HEK293T (cell line): ENCODE data around the gene TAAR2.

Source experiments
- CTCF ChIA-PET: fragments of 350-600 bp; formaldehyde crosslinking; extraction: SDS; loops from one replicate; lab custom pipeline; 2021; ENCODE audit warnings: antibody characterized with exemption, inconsistent platforms; lab: Yijun Ruan, JAX
- POLR2A ChIA-PET: fragments of 350-600 bp; formaldehyde crosslinking; extraction: SDS; loops from one replicate; lab custom pipeline; 2020; ENCODE audit warnings: antibody characterized with exemption, inconsistent platforms; lab: Yijun Ruan, JAX
- DNase-seq: peaks from one replicate; pipeline ENCODE4 v3.0.0; 2012; ENCODE audit warnings: mixed read lengths; ENCODE audit errors: extremely low spot score
- ARNT ChIP-seq: fragments of 450-650 bp; IDR thresholded peaks from 2 replicates; pipeline ENCODE4 v1.6.1; 2017; ENCODE audit warnings: mild to moderate bottlenecking
- BHLHE40 ChIP-seq: fragments of 450-650 bp; IDR thresholded peaks from 2 replicates; pipeline ENCODE4 v1.6.1; 2016; ENCODE audit warnings: mild to moderate bottlenecking, moderate library complexity, borderline replicate concordance
- CTBP1 ChIP-seq: fragments of 450-650 bp; IDR thresholded peaks from 2 replicates; pipeline ENCODE4 v1.6.1; 2016; ENCODE audit warnings: borderline replicate concordance
- ELF4 ChIP-seq: fragments of 450-650 bp; IDR thresholded peaks from 2 replicates; pipeline ENCODE4 v1.6.1; 2017; ENCODE audit warnings: antibody characterized with exemption
- FOXA1 ChIP-seq: fragments of 450-650 bp; IDR thresholded peaks from 2 replicates; pipeline ENCODE4 v1.6.1; 2016; ENCODE audit warnings: mild to moderate bottlenecking
- FOXK2 ChIP-seq: fragments of 450-650 bp; IDR thresholded peaks from 2 replicates; pipeline ENCODE4 v1.6.1; 2016; ENCODE audit warnings: mild to moderate bottlenecking
- FOXM1 ChIP-seq: fragments of 450-650 bp; IDR thresholded peaks from 2 replicates; pipeline ENCODE4 v1.6.1; 2017; ENCODE audit warnings: mild to moderate bottlenecking, borderline replicate concordance
- HDGF ChIP-seq: fragments of 450-650 bp; IDR thresholded peaks from 2 replicates; pipeline ENCODE4 v1.6.1; 2017; ENCODE audit warnings: antibody characterized with exemption, borderline replicate concordance
- L3MBTL2 ChIP-seq: fragments of 450-650 bp; conservative IDR thresholded peaks from 2 replicates; pipeline ENCODE4 v1.6.1; 2016; ENCODE audit warnings: mild to moderate bottlenecking
- LEF1 ChIP-seq: fragments of 450-650 bp; IDR thresholded peaks from 2 replicates; pipeline ENCODE4 v1.6.1; 2017; ENCODE audit warnings: mild to moderate bottlenecking, borderline replicate concordance
- NFRKB ChIP-seq: fragments of 450-650 bp; IDR thresholded peaks from 2 replicates; pipeline ENCODE4 v1.6.1; 2016; ENCODE audit warnings: mild to moderate bottlenecking, moderate library complexity
- PKNOX1 ChIP-seq: fragments of 450-650 bp; IDR thresholded peaks from 2 replicates; pipeline ENCODE4 v1.6.1; 2016
- SP1 ChIP-seq: fragments of 450-650 bp; IDR thresholded peaks from 2 replicates; pipeline ENCODE4 v1.6.1; 2017
- SUZ12 ChIP-seq: fragments of 450-650 bp; IDR thresholded peaks from 2 replicates; pipeline ENCODE4 v1.6.1; 2016; ENCODE audit warnings: mild to moderate bottlenecking
- TARDBP ChIP-seq: fragments of 450-650 bp; IDR thresholded peaks from 2 replicates; pipeline ENCODE4 v1.6.1; 2016
- ZNF384 ChIP-seq: fragments of 450-650 bp; IDR thresholded peaks from 2 replicates; pipeline ENCODE4 v1.6.1; 2016

TAAR2 gene

GRCh38 chr6:132616677-132617076 is 7.4 kb downstream of the TAAR2 start:
- TF ChIP-seq ZNF384 (no peak), FOXM1 (no peak), PKNOX1 (no peak), TARDBP (no peak), LEF1 (no peak), FOXA1 (no peak), SP1 (no peak)
- no peak for DNase-seq
- CTCF ChIA-PET, result no interaction called here
- POLR2A ChIA-PET, result no interaction called here

- ChIA-PET CTCF (no interaction called here), POLR2A (no interaction called here)
- no peak for TF ChIP-seq ELF4
- TF ChIP-seq SP1, result no peak
- no peak for TF ChIP-seq LEF1
- TF ChIP-seq PKNOX1, result no peak
- no peak for TF ChIP-seq L3MBTL2
- TF ChIP-seq CTBP1, result no peak
- no peak for TF ChIP-seq ARNT
- TF ChIP-seq TARDBP, result no peak
- no peak for TF ChIP-seq FOXA1
- no peak for TF ChIP-seq ZNF384
- no peak for TF ChIP-seq FOXM1
- no peak for TF ChIP-seq BHLHE40
- TF ChIP-seq SUZ12, result no peak
- TF ChIP-seq FOXK2, result no peak
- no peak for TF ChIP-seq HDGF
- TF ChIP-seq NFRKB, result no peak
- DNase-seq, result no peak
Observed at GRCh38 chr6:132614554-132614953, 9.5 kb downstream of the TAAR2 start.

- no peak for TF ChIP-seq TARDBP
- TF ChIP-seq SP1, result no peak
- no peak for TF ChIP-seq HDGF
- TF ChIP-seq ZNF384, result no peak
- TF ChIP-seq FOXA1, result no peak
- TF ChIP-seq L3MBTL2, result no peak
- no peak for TF ChIP-seq LEF1
- no peak for TF ChIP-seq ELF4
- TF ChIP-seq CTBP1, result no peak
- POLR2A ChIA-PET, result interaction anchor here (0.7 kb wide), 1 partner anchor 358 kb away, joined by 3 read pairs; no protein-coding TSS in a partner anchor
- no peak for DNase-seq
- CTCF ChIA-PET, result no interaction called here
Observed at GRCh38 chr6:132612449-132613108, 11.5 kb downstream of the TAAR2 start.

GRCh38 chr6:132611616-132612015 is 12.5 kb downstream of the TAAR2 start:
- POLR2A ChIA-PET, result no interaction called here
- no peak for DNase-seq
- CTCF ChIA-PET, result no interaction called here
- TF ChIP-seq TARDBP (no peak), CTBP1 (no peak), HDGF (no peak), FOXA1 (no peak), BHLHE40 (no peak), PKNOX1 (no peak), ARNT (no peak), L3MBTL2 (no peak), SP1 (no peak), LEF1 (no peak), ELF4 (no peak), NFRKB (no peak), SUZ12 (no peak), FOXK2 (no peak), FOXM1 (no peak), ZNF384 (no peak)

DNA sequence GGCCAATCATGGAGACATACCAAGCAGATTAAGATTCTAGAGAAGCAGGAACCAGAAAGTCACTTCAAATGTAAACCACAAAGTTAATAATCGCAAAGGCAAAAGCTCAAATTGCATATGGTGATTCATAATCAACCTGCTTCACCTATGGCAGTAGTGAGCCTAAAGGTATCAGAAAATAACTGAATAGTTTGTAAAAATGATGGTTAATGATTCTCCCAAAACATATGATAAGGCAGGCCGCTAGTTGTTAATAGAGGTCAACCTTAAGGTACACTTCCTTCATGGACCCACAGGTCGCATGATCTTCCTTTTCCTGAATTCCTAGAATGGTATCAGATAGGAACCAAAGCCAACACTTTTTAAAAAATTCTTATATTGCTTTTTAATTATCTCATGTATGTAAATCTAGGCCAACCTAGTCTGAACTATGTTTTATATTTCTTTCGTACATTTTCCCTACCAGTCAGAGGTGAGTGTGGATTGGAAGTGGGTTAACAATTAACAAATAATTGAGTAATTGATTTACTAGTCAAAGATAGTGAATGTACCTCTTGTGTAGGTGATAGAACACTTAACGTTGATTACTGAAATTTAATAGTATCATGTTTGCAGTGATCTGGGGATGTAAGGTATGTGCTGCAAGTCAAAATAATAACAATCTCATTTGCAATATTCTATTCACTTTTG is 16.4 kb downstream of the TAAR2 start:
- POLR2A ChIA-PET, result no interaction called here
- CTCF ChIA-PET, result no interaction called here
- DNase-seq, result no peak
- TF ChIP-seq SUZ12 (no peak), PKNOX1 (no peak), FOXA1 (no peak), ZNF384 (no peak), TARDBP (no peak), FOXM1 (no peak), NFRKB (no peak), FOXK2 (no peak), HDGF (no peak), L3MBTL2 (no peak), LEF1 (no peak), ARNT (no peak), CTBP1 (no peak), ELF4 (no peak), SP1 (no peak), BHLHE40 (no peak)
